Fibroblast of lung (primary cell): ENCODE results near the gene FAM209B. TPM values are rescaled to one million over a fixed set of nuclear protein-coding genes. Genes with fewer than 3 reads are reported as not detected.

Experiments used
- DNase-seq, 2 donors: peaks; one replicate each; pipeline versions ENCODE4 v3.0.0 to v3.0.0-alpha.2; 2010; ENCODE audit warnings: low read depth in 2 of 2
- H2AFZ ChIP-seq: 2 replicates; pipeline ENCODE4 v1.5.1; 2012; ENCODE audit warnings: low read length, control low read depth, inconsistent platforms
- H3K27ac ChIP-seq: 2 replicates; pipeline ENCODE4 v1.5.1; 2011; ENCODE audit warnings: low read length, control low read depth; ENCODE audit not compliant: insufficient read depth
- H3K27me3 ChIP-seq: 2 replicates; pipeline ENCODE4 v1.5.1; 2011; ENCODE audit warnings: mild to moderate bottlenecking, low read length; ENCODE audit not compliant: control insufficient read depth, insufficient read depth
- H3K36me3 ChIP-seq: 2 replicates; pipeline ENCODE4 v1.5.1; 2011; ENCODE audit warnings: low read length; ENCODE audit not compliant: control insufficient read depth, insufficient read depth
- H3K4me1 ChIP-seq: 2 replicates; pipeline ENCODE4 v1.5.1; 2011; ENCODE audit warnings: low read length; ENCODE audit not compliant: control insufficient read depth, insufficient read depth; ENCODE audit errors: extremely low read depth
- H3K4me2 ChIP-seq: 2 replicates; pipeline ENCODE4 v1.5.1; 2011; ENCODE audit warnings: low read length, control low read depth; ENCODE audit not compliant: insufficient read depth; ENCODE audit errors: extremely low read depth
- H3K4me3 ChIP-seq, 4 experiments: fragments of 200-600 bp in 1 of 4; sonication (generic) in 1 of 4; replicated peaks in 1 of 4; 2 replicates each; pipeline ENCODE4 v1.5.1; 2011 to 2016; ENCODE audit warnings: low read length in 4 of 4, low read depth in 3 of 4, mild to moderate bottlenecking in 3 of 4, control low read depth in 2 of 4, inconsistent platforms in 1 of 4, mixed read lengths in 1 of 4; ENCODE audit not compliant: insufficient read depth in 1 of 4; ENCODE audit errors: control extremely low read depth in 1 of 4
- H3K79me2 ChIP-seq: 2 replicates; pipeline ENCODE4 v1.5.1; 2012; ENCODE audit warnings: mild to moderate bottlenecking, low read length, inconsistent platforms; ENCODE audit not compliant: control insufficient read depth, insufficient read depth
- H3K9ac ChIP-seq: 2 replicates; pipeline ENCODE4 v1.5.1; 2011; ENCODE audit warnings: mild to moderate bottlenecking, low read length, control low read depth; ENCODE audit not compliant: insufficient read depth
- H3K9me3 ChIP-seq: 2 replicates; pipeline ENCODE4 v1.5.1; 2012; ENCODE audit warnings: low read depth, low read length; ENCODE audit not compliant: control insufficient read depth, insufficient read depth
- H4K20me1 ChIP-seq: 2 replicates; pipeline ENCODE4 v1.5.1; 2011; ENCODE audit warnings: low read length; ENCODE audit not compliant: control insufficient read depth, insufficient read depth; ENCODE audit errors: extremely low read depth
- EZH2 ChIP-seq: IDR thresholded peaks from 2 replicates; pipeline ENCODE4 v1.5.1; 2012; ENCODE audit warnings: low read length, control low read depth, mild to moderate bottlenecking; ENCODE audit errors: missing control alignments
- polyA plus RNA-seq, 2 donors: library from polyadenylated mRNA; depleted of rRNA in 1 of 2; stranded (reverse) in 1 of 2; unstranded in 1 of 2; fragments of >200 nt; gene quantifications; 2 replicates each; pipeline ENCODE4 v1.2.1, GENCODE V29; 2011 to 2012; ENCODE audit warnings: missing spikeins in 1 of 2
- total RNA-seq: library from RNA; depleted of rRNA; stranded (reverse); fragments of >200 nt; gene quantifications from 2 replicates; pipeline ENCODE4 v1.2.1, GENCODE V29; 2014
- TF ChIP-seq, protein P1 (sequence below), 2 donors: IDR thresholded peaks in 1 of 2; conservative IDR thresholded peaks in 1 of 2; 1 replicate in 1 of 2; 2 replicates in 1 of 2; pipeline ENCODE4 v1.5.1; 2011 to 2012; ENCODE audit warnings: low read length in 2 of 2, control low read depth in 1 of 2, inconsistent platforms in 1 of 2, low read depth in 1 of 2, mild to moderate bottlenecking in 1 of 2

Gene FAM209B
- total and polyA plus RNA-seq, 2 donors (not counting 1 experiment from before 2014, with no cell fraction given) = 0.18 TPM; not detected in 1

DNA sequence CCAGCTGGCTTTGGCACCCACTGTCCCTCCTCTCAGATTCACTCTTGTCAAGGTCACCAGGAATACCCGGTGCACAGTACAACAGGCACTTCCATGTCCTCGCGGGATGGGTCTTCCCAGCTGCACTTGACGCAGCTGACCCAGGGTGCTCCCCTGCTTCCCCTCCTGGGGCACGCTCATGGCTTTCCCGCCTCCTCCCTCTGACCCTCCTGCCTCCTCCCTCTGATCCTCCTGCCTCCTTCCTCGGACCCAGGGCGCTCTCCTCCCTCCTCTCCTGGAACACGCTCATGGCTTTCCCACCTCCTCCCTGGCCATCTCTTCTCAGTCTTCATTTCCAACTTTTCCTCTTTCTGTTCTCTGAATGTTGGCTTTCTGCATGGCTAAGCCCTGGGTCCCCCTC lies 42.1 kb downstream of the FAM209B start:
- no peak overlapping the region for H3K4me3 ChIP-seq
- H3K27me3 ChIP-seq = no peaks in the 10 kb centered on the region
- H3K27ac ChIP-seq = no peak overlapping the region
- no peaks in the 10 kb centered on the region for H3K36me3 ChIP-seq
- TF ChIP-seq EZH2 = no peak
- TF ChIP-seq, protein P1, sequence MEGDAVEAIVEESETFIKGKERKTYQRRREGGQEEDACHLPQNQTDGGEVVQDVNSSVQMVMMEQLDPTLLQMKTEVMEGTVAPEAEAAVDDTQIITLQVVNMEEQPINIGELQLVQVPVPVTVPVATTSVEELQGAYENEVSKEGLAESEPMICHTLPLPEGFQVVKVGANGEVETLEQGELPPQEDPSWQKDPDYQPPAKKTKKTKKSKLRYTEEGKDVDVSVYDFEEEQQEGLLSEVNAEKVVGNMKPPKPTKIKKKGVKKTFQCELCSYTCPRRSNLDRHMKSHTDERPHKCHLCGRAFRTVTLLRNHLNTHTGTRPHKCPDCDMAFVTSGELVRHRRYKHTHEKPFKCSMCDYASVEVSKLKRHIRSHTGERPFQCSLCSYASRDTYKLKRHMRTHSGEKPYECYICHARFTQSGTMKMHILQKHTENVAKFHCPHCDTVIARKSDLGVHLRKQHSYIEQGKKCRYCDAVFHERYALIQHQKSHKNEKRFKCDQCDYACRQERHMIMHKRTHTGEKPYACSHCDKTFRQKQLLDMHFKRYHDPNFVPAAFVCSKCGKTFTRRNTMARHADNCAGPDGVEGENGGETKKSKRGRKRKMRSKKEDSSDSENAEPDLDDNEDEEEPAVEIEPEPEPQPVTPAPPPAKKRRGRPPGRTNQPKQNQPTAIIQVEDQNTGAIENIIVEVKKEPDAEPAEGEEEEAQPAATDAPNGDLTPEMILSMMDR (conservative IDR thresholded peaks at IDR 0.05 in 1 of 2, IDR thresholded peaks at IDR 0.05 in 1 of 2; ENCODE audit: low read depth in 1 of 2, low read length in 2 of 2) = no peak
- no peak overlapping the region for H3K9ac ChIP-seq
- no peaks in the 10 kb centered on the region for H3K9me3 ChIP-seq
- no peaks in the 10 kb centered on the region for H3K79me2 ChIP-seq
- H2AFZ ChIP-seq = no peak overlapping the region
- no peak for DNase-seq
- no peaks in the 10 kb centered on the region for H3K4me1 ChIP-seq
- H3K4me2 ChIP-seq = no peak overlapping the region
- H4K20me1 ChIP-seq = no peaks in the 10 kb centered on the region

DNA sequence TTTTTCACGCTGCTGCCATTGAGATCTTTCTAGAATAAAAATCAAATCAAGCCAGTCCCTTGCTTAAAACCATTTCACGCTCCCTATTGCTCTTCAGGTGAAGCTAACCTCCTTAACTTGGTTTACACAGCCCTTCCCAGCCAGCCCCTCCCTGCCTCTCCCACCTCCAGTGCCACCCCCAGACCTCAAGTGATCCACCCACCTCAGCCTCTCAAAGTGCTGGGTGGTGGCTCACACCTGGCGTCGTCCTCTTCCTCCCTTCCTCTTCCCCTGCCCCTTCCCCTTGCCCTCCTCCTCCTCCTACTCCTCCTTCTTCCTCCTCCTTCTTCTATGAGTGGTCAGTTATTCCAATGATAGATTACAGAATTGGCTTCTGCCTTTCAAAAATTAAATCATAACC lies 42.9 kb downstream of the FAM209B start:
- no peaks in the 10 kb centered on the region for H3K79me2 ChIP-seq
- TF ChIP-seq, protein P1 (conservative IDR thresholded peaks at IDR 0.05 in 1 of 2, IDR thresholded peaks at IDR 0.05 in 1 of 2; ENCODE audit: low read depth in 1 of 2, low read length in 2 of 2) = no peak
- TF ChIP-seq EZH2 = no peak
- DNase-seq = no peak
- no peaks in the 10 kb centered on the region for H3K27me3 ChIP-seq
- no peak overlapping the region for H3K4me2 ChIP-seq
- no peak overlapping the region for H3K4me3 ChIP-seq
- H3K27ac ChIP-seq = no peak overlapping the region
- no peaks in the 10 kb centered on the region for H3K36me3 ChIP-seq
- H3K4me1 ChIP-seq = no peaks in the 10 kb centered on the region
- no peak overlapping the region for H3K9ac ChIP-seq
- no peaks in the 10 kb centered on the region for H3K9me3 ChIP-seq
- no peaks in the 10 kb centered on the region for H4K20me1 ChIP-seq
- H2AFZ ChIP-seq = no peak overlapping the region

DNA sequence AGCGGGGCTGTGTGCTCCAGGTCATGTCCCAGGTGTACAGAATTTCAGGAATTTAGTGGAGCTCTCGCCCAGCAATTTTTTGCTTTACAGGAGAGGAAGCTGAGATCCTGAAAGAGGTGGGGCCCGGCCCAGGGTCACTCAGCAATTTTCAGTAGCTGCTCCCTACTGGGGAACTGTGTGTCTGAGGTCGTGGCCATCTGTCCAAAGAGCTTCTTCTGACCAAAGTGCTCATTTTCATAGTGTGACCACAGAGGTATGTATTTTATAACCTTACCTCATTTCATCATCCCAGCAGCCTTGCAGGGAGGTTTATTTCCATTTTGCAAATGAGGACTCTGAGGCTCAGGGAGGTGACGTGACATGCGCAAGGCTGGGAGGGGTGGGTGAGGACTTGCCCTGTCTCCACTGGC lies 46.3 kb downstream of the FAM209B start:
- Histone ChIP-seq H3K4me3 (no peak overlapping the region), H3K27ac (no peak overlapping the region), H3K79me2 (no peaks in the 10 kb centered on the region), H3K36me3 (no peaks in the 10 kb centered on the region), H2AFZ (no peak overlapping the region), H4K20me1 (no peaks in the 10 kb centered on the region), H3K9me3 (no peaks in the 10 kb centered on the region), H3K4me2 (no peak overlapping the region), H3K4me1 (no peaks in the 10 kb centered on the region), H3K9ac (no peak overlapping the region), H3K27me3 (no peaks in the 10 kb centered on the region)
- DNase-seq = no peak
- TF ChIP-seq, protein P1 (conservative IDR thresholded peaks at IDR 0.05 in 1 of 2, IDR thresholded peaks at IDR 0.05 in 1 of 2; ENCODE audit: low read depth in 1 of 2, low read length in 2 of 2) = no peak
- no peak for TF ChIP-seq EZH2
